SK-N-SH treated with all-trans-retinoic acid at 6 μM for 48 hours (cell line): ENCODE measurements around the gene EIF4G1.

ENCODE experiments used
- CSDC2 ChIP-seq: fragments of 250-450 bp; sonication (Bioruptor Pico); IDR thresholded peaks from 2 replicates; pipeline ENCODE4 v1.5.0; 2020; ENCODE audit warnings: mild to moderate bottlenecking, moderate library complexity
- GLIS3 ChIP-seq: fragments of 250-450 bp; sonication (Bioruptor Pico); IDR thresholded peaks from 2 replicates; pipeline ENCODE4 v1.5.0; 2020; ENCODE audit warnings: mild to moderate bottlenecking, moderate library complexity
- POU6F1 ChIP-seq: fragments of 250-450 bp; sonication (Bioruptor Pico); IDR thresholded peaks from 2 replicates; pipeline ENCODE4 v1.8.0; 2021; ENCODE audit warnings: low read depth, mild to moderate bottlenecking, moderate library complexity, borderline replicate concordance
- SNAI2 ChIP-seq: fragments of 250-450 bp; sonication (Bioruptor Pico); IDR thresholded peaks from 2 replicates; pipeline ENCODE4 v1.5.0; 2020; ENCODE audit warnings: mild to moderate bottlenecking, moderate library complexity
- ZC3H10 ChIP-seq: fragments of 250-450 bp; sonication (Bioruptor Pico); IDR thresholded peaks from 2 replicates; pipeline ENCODE4 v1.5.1; 2021; ENCODE audit warnings: mild to moderate bottlenecking, moderate library complexity
- ZFP30 ChIP-seq: fragments of 450-650 bp; formaldehyde crosslinking; IDR thresholded peaks from 2 replicates; pipeline ENCODE4 v1.5.0; 2022; ENCODE audit warnings: mild to moderate bottlenecking, moderate library complexity
- ZNF565 ChIP-seq: fragments of 450-650 bp; formaldehyde crosslinking; conservative IDR thresholded peaks from 2 replicates; pipeline ENCODE4 v1.5.0; 2020; ENCODE audit warnings: low read depth, mild to moderate bottlenecking, moderate library complexity
- TF ChIP-seq, protein P1 (sequence below): fragments of 250-450 bp; sonication (Bioruptor Pico); IDR thresholded peaks from 2 replicates; pipeline ENCODE4 v1.5.1; 2021; ENCODE audit warnings: mild to moderate bottlenecking, moderate library complexity
- TF ChIP-seq, protein P2 (sequence below): fragments of 250-450 bp; sonication (Bioruptor Pico); IDR thresholded peaks from 2 replicates; pipeline ENCODE4 v1.8.0; 2020; ENCODE audit warnings: mild to moderate bottlenecking, moderate library complexity, borderline replicate concordance

GRCh38 chr3:184375747-184376461 is 61.5 kb downstream of the EIF4G1 start:
- TF ChIP-seq, protein P1, sequence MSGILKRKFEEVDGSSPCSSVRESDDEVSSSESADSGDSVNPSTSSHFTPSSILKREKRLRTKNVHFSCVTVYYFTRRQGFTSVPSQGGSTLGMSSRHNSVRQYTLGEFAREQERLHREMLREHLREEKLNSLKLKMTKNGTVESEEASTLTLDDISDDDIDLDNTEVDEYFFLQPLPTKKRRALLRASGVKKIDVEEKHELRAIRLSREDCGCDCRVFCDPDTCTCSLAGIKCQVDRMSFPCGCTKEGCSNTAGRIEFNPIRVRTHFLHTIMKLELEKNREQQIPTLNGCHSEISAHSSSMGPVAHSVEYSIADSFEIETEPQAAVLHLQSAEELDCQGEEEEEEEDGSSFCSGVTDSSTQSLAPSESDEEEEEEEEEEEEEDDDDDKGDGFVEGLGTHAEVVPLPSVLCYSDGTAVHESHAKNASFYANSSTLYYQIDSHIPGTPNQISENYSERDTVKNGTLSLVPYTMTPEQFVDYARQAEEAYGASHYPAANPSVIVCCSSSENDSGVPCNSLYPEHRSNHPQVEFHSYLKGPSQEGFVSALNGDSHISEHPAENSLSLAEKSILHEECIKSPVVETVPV (CRISPR knock-in tag): no peak
- no peak for TF ChIP-seq GLIS3 (CRISPR knock-in tag)
- no peak for TF ChIP-seq ZNF565 (CRISPR knock-in tag)
- no peak for TF ChIP-seq POU6F1 (CRISPR knock-in tag)
- TF ChIP-seq, protein P2, sequence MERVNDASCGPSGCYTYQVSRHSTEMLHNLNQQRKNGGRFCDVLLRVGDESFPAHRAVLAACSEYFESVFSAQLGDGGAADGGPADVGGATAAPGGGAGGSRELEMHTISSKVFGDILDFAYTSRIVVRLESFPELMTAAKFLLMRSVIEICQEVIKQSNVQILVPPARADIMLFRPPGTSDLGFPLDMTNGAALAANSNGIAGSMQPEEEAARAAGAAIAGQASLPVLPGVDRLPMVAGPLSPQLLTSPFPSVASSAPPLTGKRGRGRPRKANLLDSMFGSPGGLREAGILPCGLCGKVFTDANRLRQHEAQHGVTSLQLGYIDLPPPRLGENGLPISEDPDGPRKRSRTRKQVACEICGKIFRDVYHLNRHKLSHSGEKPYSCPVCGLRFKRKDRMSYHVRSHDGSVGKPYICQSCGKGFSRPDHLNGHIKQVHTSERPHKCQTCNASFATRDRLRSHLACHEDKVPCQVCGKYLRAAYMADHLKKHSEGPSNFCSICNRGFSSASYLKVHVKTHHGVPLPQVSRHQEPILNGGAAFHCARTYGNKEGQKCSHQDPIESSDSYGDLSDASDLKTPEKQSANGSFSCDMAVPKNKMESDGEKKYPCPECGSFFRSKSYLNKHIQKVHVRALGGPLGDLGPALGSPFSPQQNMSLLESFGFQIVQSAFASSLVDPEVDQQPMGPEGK (CRISPR knock-in tag): no peak
- no peak for TF ChIP-seq ZC3H10 (CRISPR knock-in tag)
- TF ChIP-seq ZFP30 (CRISPR knock-in tag): no peak
- no peak for TF ChIP-seq CSDC2 (CRISPR knock-in tag)
- TF ChIP-seq SNAI2 (CRISPR knock-in tag): no peak
